ENCODE results near the gene SPPL3. TPM values are rescaled to one million over a fixed set of nuclear protein-coding genes. Genes with fewer than 3 reads are reported as not detected.

The SPPL3 gene
- polyA plus RNA-seq, 1 donor = 54.9 TPM

GRCh38 chr12:120872487-120872886 is 31.7 kb downstream of the SPPL3 start:
- DNase-seq = no peak

GRCh38 chr12:120870415-120870814 is 33.7 kb downstream of the SPPL3 start:
- no peak for DNase-seq

GRCh38 chr12:120869376-120869775 is 34.8 kb downstream of the SPPL3 start:
- no peak for DNase-seq

GRCh38 chr12:120866108-120866507 is 38.0 kb downstream of the SPPL3 start:
- no peak for DNase-seq

- DNase-seq = no peak
These were observed 39.1 kb downstream of the SPPL3 start for GRCh38 chr12:120865098-120865497.

- no peak for DNase-seq
These were observed 41.5 kb downstream of the SPPL3 start for GRCh38 chr12:120862664-120863063.

GRCh38 chr12:120861074-120861795 is 42.9 kb downstream of the SPPL3 start:
- DNase-seq = no peak

- no peak for DNase-seq
These were observed 45.7 kb downstream of the SPPL3 start for GRCh38 chr12:120858306-120859088.

- DNase-seq = no peak
These were observed 47.2 kb downstream of the SPPL3 start for GRCh38 chr12:120856980-120857379.

GRCh38 chr12:120855823-120856588 is 48.2 kb downstream of the SPPL3 start:
- no peak for DNase-seq

- no peak for DNase-seq
These were observed 49.4 kb downstream of the SPPL3 start for GRCh38 chr12:120854804-120855203.

- no peak for DNase-seq
These were observed 51.0 kb downstream of the SPPL3 start for GRCh38 chr12:120853188-120853587.

- DNase-seq = no peak
These were observed 52.2 kb downstream of the SPPL3 start for GRCh38 chr12:120851944-120852343.

- DNase-seq = no peak
These were observed 52.7 kb downstream of the SPPL3 start for GRCh38 chr12:120851444-120851843.

- DNase-seq = no peak
These were observed 54.4 kb downstream of the SPPL3 start for GRCh38 chr12:120849765-120850164.

- no peak for DNase-seq
These were observed 56.3 kb downstream of the SPPL3 start for GRCh38 chr12:120847814-120848213.

- no peak for DNase-seq
These were observed 56.8 kb downstream of the SPPL3 start for GRCh38 chr12:120847392-120847791.

- no peak for DNase-seq
These were observed 57.4 kb downstream of the SPPL3 start for GRCh38 chr12:120846721-120847120.

GRCh38 chr12:120845696-120846095 is 58.5 kb downstream of the SPPL3 start:
- DNase-seq = no peak

GRCh38 chr12:120844768-120845449 is 59.2 kb downstream of the SPPL3 start:
- DNase-seq = no peak

GRCh38 chr12:120844297-120844696 is 59.9 kb downstream of the SPPL3 start:
- no peak for DNase-seq

GRCh38 chr12:120843472-120843871 is 60.7 kb downstream of the SPPL3 start:
- DNase-seq = no peak

GRCh38 chr12:120842595-120842994 is 61.6 kb downstream of the SPPL3 start:
- DNase-seq = no peak

All from hindlimb muscle (tissue), 1 donor.